Measurements from ENCODE around the gene LGALS9. TPM values are rescaled to one million over a fixed set of nuclear protein-coding genes. Genes with fewer than 3 reads are reported as not detected.

The LGALS9 gene
- total RNA-seq, 1 experiment from 2014 or later: 1.6 TPM

DNA sequence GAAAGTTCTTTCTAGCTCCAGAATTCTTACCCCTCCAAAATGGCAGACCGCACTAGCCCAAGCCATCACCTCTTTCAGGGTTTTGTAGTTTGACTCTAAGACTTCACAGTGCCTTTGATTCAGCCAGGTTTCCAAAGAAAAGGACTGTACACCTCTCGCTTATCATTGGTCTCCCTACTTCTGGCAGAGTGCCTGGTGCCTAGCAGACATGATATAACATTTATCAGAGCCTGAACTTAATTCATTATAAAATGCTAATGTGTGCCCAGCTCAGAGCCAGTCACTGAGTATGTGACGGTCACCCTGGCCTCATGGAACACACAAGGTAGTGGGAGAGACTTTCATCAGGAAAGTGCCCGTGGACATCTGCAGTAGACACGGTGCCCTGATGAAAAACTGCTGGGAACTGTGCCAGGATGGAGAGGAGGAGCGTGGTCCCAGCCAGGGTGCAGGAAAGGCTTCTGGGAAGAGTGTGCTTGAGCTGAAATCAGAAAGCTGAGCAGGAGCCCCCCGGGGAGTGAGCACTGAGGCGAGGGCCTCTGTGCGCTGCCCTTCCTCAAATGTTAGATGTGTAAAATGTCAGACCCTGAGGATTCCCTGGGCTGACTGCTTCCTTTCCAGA, 34.3 kb upstream of the LGALS9 start:
- no peaks in the 10 kb centered on the region for H3K4me1 ChIP-seq (ENCODE audit: control insufficient read depth, insufficient read depth, low read length)
- CTCF ChIA-PET: no interaction called here
- POLR2A ChIA-PET: no interaction called here
- intact Hi-C loops (cut with micrococcal nuclease; ENCODE audit: unreplicated experiment) (loop anchor here (5.0 to 10.0 kb wide), 2 partner anchors 102 to 139 kb away; partner anchors contain the start of gene KSR1), in situ Hi-C loops (cut with HindIII; ENCODE audit: low pct_unique_long_range_greater_than_20kb, low sequenced_read_pairs) (no loop called here)
- DNase-seq (ENCODE audit: low read depth, low spot score): no peak
- H3K36me3 ChIP-seq (ENCODE audit: control insufficient read depth, insufficient read depth, low read length): no peaks in the 10 kb centered on the region
- no peak for TF ChIP-seq SIN3A (IDR thresholded peaks at IDR 0.05; ENCODE audit: borderline replicate concordance, insufficient read depth, low read depth, low read length)
- TF ChIP-seq, protein P1, sequence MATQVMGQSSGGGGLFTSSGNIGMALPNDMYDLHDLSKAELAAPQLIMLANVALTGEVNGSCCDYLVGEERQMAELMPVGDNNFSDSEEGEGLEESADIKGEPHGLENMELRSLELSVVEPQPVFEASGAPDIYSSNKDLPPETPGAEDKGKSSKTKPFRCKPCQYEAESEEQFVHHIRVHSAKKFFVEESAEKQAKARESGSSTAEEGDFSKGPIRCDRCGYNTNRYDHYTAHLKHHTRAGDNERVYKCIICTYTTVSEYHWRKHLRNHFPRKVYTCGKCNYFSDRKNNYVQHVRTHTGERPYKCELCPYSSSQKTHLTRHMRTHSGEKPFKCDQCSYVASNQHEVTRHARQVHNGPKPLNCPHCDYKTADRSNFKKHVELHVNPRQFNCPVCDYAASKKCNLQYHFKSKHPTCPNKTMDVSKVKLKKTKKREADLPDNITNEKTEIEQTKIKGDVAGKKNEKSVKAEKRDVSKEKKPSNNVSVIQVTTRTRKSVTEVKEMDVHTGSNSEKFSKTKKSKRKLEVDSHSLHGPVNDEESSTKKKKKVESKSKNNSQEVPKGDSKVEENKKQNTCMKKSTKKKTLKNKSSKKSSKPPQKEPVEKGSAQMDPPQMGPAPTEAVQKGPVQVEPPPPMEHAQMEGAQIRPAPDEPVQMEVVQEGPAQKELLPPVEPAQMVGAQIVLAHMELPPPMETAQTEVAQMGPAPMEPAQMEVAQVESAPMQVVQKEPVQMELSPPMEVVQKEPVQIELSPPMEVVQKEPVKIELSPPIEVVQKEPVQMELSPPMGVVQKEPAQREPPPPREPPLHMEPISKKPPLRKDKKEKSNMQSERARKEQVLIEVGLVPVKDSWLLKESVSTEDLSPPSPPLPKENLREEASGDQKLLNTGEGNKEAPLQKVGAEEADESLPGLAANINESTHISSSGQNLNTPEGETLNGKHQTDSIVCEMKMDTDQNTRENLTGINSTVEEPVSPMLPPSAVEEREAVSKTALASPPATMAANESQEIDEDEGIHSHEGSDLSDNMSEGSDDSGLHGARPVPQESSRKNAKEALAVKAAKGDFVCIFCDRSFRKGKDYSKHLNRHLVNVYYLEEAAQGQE (IDR thresholded peaks at IDR 0.05; ENCODE audit: insufficient read depth in 1 of 2, low read depth in 2 of 2, low read length in 1 of 2): no peak
- no peak for TF ChIP-seq TCF7L2 (IDR thresholded peaks at IDR 0.05; ENCODE audit: low read depth, low read length)
- TF ChIP-seq, protein P2, sequence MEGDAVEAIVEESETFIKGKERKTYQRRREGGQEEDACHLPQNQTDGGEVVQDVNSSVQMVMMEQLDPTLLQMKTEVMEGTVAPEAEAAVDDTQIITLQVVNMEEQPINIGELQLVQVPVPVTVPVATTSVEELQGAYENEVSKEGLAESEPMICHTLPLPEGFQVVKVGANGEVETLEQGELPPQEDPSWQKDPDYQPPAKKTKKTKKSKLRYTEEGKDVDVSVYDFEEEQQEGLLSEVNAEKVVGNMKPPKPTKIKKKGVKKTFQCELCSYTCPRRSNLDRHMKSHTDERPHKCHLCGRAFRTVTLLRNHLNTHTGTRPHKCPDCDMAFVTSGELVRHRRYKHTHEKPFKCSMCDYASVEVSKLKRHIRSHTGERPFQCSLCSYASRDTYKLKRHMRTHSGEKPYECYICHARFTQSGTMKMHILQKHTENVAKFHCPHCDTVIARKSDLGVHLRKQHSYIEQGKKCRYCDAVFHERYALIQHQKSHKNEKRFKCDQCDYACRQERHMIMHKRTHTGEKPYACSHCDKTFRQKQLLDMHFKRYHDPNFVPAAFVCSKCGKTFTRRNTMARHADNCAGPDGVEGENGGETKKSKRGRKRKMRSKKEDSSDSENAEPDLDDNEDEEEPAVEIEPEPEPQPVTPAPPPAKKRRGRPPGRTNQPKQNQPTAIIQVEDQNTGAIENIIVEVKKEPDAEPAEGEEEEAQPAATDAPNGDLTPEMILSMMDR (IDR thresholded peaks at IDR 0.05): no peak
- TF ChIP-seq POLR2AphosphoS5 (IDR thresholded peaks at IDR 0.05; ENCODE audit: low read depth, low read length): no peak
- no TSS peak for BruUV-seq (replicated peaks)
- ATAC-seq: no peak
- H3K9me3 ChIP-seq (ENCODE audit: control insufficient read depth, insufficient read depth, low read depth, low read length): no peaks in the 10 kb centered on the region
- no peaks in the 10 kb centered on the region for H3K27me3 ChIP-seq (ENCODE audit: control insufficient read depth, insufficient read depth, low read length)
- H3K27ac ChIP-seq (ENCODE audit: low read length): no peak overlapping the region
- no peak overlapping the region for H3K4me3 ChIP-seq (ENCODE audit: low read depth in 2 of 2, low read length in 2 of 2)

DNA sequence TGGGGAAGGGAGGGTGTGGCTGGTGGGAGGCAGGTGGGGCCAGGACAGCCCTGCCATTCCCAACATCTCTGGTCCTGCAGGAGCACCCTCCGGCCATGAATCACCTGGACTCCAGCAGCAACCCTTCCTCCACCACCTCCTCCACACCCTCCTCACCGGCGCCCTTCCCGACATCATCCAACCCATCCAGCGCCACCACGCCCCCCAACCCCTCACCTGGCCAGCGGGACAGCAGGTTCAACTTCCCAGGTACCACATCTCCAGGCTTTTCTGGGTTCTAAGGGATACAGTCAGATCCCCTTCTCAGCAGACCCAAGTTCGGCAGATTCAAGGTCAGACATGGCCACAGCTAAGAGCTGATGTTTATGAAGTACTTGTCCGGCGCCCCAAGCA, 33.8 kb upstream of the LGALS9 start:
- Histone ChIP-seq H3K9me3 (ENCODE audit: control insufficient read depth, insufficient read depth, low read depth, low read length) (no peaks in the 10 kb centered on the region), H3K27ac (ENCODE audit: low read length) (no peak overlapping the region), H3K4me1 (ENCODE audit: control insufficient read depth, insufficient read depth, low read length) (no peaks in the 10 kb centered on the region), H3K4me3 (ENCODE audit: low read depth in 2 of 2, low read length in 2 of 2) (no peak overlapping the region), H3K27me3 (ENCODE audit: control insufficient read depth, insufficient read depth, low read length) (no peaks in the 10 kb centered on the region), H3K36me3 (ENCODE audit: control insufficient read depth, insufficient read depth, low read length) (no peaks in the 10 kb centered on the region)
- TF ChIP-seq, protein P1 (IDR thresholded peaks at IDR 0.05; ENCODE audit: insufficient read depth in 1 of 2, low read depth in 2 of 2, low read length in 1 of 2): no peak
- no peak for TF ChIP-seq SIN3A (IDR thresholded peaks at IDR 0.05; ENCODE audit: borderline replicate concordance, insufficient read depth, low read depth, low read length)
- TF ChIP-seq, protein P2 (IDR thresholded peaks at IDR 0.05): no peak
- TF ChIP-seq TCF7L2 (IDR thresholded peaks at IDR 0.05; ENCODE audit: low read depth, low read length): no peak
- no peak for TF ChIP-seq POLR2AphosphoS5 (IDR thresholded peaks at IDR 0.05; ENCODE audit: low read depth, low read length)
- DNase-seq (ENCODE audit: low read depth, low spot score) (no peak), ATAC-seq (no peak)
- ChIA-PET CTCF (interaction anchor here (0.9 kb wide), 1 partner anchor 12 kb away, joined by 3 read pairs; no protein-coding TSS in a partner anchor), POLR2A (no interaction called here)
- intact Hi-C loops (cut with micrococcal nuclease; ENCODE audit: unreplicated experiment): loop anchor here (5.0 to 10.0 kb wide), 2 partner anchors 102 to 140 kb away; partner anchors contain the start of gene KSR1
- in situ Hi-C loops (cut with HindIII; ENCODE audit: low pct_unique_long_range_greater_than_20kb, low sequenced_read_pairs): no loop called here
- BruUV-seq (replicated peaks): no TSS peak

Data from Panc1 (cell line).